HTR-8/SVneo (cell line): ENCODE results near the gene CUEDC2.

ENCODE experiments used
- DNase-seq: peaks from one replicate; pipeline ENCODE4 v3.0.0; 2011; ENCODE audit warnings: low spot score, mixed read lengths; ENCODE audit not compliant: insufficient read length
- FAIRE-seq: peaks from 2 replicates; lab custom pipeline; 2011; peaks lifted over from hg19 to GRCh38; lab: Jason Lieb, UNC

CUEDC2 gene

GRCh38 chr10:102432162-102432950, at the start of gene CUEDC2:
TSS of gene CUEDC2 (minus strand) at chr10:102432574. CDS start at chr10:102425188, 7,386 bp downstream.
- peak; percentile 96 for DNase-seq
- peak; percentile 91 for FAIRE-seq

GRCh38 chr10:102480396-102480795, 48.0 kb upstream of the CUEDC2 start:
- DNase-seq (no peak), FAIRE-seq (no peak)

DNA sequence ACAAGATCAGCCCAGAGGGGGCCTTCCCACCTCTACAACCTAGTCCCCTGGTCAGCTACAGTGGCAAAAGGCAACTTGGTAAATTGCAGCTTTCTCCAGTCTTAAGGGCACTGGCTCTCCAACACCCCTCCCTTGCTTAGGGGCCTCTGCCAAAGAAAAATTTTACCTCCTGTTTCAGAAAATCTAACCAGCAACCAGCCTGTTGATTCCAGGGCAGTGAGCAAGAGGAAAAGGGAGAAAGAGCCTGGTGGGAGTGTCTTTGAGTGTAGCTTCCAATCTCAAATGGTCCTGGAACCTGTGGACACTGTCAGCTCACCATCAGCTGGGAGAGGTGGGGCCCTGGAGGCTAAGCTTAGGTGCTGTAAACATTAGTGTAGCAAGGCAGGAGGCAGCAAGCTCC, 47.3 kb upstream of the CUEDC2 start:
- no peak for DNase-seq
- no peak for FAIRE-seq

- DNase-seq = no peak
- no peak for FAIRE-seq
These were observed 44.2 kb upstream of the CUEDC2 start for GRCh38 chr10:102476466-102477141.

DNA sequence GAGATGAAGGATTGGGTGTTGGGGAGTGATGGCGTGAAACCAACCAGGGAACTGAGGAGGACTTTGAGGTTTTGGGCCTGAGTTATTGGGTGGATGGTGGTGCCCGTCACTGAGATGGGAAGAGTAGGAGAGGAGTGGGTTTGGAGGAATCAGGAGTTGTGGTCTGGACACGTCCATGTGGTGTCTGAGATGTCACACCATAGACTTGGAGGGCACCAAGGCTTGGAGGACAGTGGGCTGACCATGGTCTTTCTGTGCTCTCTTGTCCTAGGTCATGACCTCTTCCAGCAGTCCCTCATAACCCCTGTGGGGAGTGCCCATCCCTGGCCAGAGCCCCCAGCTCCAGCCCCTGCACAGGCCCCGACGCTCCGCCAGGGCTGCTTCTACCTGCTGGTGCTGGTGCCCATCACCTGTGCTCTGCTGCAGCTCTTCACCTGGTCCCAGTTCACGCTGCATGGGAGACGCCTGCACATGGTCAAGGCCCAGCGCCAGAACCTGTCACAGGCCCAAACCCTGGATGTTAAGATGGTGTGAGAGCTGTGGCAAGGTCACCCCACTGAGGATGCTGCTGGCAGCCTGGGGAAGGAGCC, 43.2 kb upstream of the CUEDC2 start:
- FAIRE-seq = no peak

DNA sequence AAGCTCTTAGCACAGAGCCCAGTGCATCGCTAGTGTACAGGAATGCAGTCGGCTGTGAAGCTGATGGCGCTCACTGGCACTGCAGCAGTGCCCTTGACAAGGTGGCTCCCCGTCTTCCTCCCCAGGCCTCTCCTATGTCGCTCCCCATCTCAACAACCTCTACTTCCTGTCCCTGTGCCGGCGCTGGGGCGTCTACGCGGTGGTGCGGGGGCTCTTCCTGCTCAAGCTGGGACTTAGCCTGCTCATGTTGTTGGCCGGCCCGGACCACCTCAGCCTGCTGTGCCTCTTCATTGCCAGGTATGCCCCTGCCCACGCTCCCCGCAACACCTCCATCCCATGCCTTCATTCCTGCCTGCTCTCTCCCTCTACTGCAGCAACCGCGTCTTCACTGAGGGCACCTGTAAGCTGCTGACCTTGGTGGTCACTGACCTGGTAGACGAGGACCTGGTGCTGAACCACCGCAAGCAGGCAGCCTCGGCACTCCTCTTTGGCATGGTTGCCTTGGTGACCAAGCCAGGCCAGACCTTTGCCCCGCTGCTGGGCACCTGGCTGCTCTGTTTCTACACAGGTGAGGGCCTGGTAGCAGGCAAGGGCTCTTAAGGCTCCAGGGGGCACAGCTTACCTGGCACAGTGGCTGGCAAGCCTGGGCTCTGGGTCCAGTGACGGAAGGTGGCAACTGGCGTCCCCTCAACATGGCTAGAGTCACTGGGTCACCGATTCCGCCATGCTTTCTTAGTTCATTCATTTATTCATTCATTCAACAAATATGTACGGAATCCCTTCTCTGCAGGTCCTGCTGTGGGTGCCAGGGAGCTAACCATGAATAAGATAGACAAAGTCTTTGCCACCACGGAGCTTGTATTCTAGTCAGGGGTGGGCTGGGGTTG, 41.3 kb upstream of the CUEDC2 start:
- FAIRE-seq (no peak), DNase-seq (no peak)

More for the DNA sequence above, 43.2 kb upstream of the CUEDC2 start:
- no peak for DNase-seq

- FAIRE-seq = no peak
- DNase-seq = no peak
These were observed 38.5 kb upstream of the CUEDC2 start for GRCh38 chr10:102470579-102471546.

GRCh38 chr10:102468683-102469082, 36.3 kb upstream of the CUEDC2 start:
- DNase-seq (no peak), FAIRE-seq (no peak)

- DNase-seq (no peak), FAIRE-seq (no peak)
These were observed 35.6 kb upstream of the CUEDC2 start for GRCh38 chr10:102467971-102468438.

DNA sequence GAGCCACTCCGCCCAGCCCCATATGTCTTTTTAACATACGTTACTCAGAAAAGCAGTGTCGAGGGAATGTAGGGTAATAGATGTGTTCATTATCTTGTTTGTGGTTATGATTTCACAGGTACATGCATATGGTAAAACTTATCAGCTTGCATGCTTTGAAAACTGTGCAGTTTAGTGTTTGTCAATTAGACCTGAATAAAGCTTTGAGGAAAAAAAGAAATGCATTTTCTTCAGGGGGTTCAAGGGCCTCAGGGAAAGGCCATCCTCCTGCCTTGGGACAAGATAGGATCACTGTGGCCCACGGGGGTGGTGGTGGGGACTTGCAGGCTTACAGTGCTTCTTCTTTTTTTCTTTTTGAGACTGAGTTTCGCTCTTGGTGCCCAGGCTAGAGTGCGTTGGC, 34.9 kb upstream of the CUEDC2 start:
- DNase-seq = no peak
- FAIRE-seq = peak; percentile 4

GRCh38 chr10:102465466-102465865, 33.1 kb upstream of the CUEDC2 start:
- DNase-seq = no peak
- no peak for FAIRE-seq

DNA sequence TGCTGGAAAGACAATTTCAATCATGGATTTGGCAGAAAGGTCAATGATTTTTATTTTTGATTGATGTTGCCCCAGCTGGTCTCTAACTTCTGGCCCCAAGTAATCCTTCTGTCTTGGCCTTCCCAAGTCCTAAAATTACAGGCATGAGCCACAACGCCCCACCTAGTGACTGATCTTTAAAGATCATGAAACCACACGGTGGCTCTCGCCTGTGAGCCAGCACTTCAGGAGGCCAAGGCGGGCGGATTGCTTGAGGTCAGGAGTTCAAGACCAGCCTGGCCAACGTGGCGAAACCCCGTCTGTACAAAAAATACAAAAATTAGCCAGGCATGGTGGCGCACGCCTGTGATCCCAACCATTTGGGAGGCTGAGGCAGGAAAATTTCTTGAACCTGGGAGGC, 31.6 kb upstream of the CUEDC2 start:
- FAIRE-seq (no peak), DNase-seq (no peak)

DNA sequence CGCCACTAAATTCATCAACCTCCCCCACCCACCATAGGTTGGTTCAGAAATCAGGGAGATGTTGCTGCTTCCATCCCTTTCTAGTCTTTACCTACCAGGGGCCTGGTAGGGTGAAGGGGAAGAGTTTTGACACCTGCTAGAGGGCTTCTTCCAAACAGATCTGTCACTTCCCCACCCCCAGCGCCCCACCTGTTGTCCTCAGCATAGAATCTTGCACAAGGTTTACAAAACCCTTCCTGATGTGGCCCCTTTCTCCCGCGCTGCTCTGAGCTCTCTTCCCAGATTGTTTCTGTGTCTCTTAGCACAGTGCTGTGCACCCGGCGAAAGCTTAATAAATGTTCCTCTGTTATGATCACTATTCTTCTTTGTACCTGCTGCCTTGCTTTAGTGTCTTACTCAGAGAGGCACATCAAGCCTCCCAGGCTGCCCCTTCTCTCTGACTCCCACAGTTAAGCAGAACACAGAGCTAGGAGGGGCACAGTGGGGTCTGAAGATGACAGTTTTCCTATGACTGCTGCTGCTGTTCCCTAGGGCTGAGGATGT, 30.2 kb upstream of the CUEDC2 start:
- DNase-seq = no peak
- FAIRE-seq = no peak

- DNase-seq (peak; percentile 98), FAIRE-seq (no peak)
These were observed 29.0 kb upstream of the CUEDC2 start for GRCh38 chr10:102461187-102462054.

DNA sequence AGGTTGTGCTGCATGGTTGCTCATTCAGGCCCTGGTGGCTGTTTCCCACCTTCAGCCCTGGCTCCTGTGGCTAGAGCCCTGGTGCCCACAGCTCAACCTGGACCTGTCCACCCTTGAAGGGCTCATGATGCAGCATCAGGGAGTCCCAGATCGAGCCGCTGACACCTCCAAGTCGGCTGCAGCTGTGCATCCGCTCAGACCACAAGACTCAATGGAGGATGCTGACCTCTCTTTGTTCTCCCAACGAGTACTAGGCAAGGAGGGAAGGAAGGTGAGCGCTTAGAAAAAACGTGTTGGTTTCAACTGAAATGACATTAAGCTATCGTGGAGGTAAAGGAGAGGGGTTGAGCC, 28.4 kb upstream of the CUEDC2 start:
- FAIRE-seq (no peak), DNase-seq (no peak)

GRCh38 chr10:102458656-102459055, 26.3 kb upstream of the CUEDC2 start:
- no peak for FAIRE-seq
- DNase-seq = no peak

DNA sequence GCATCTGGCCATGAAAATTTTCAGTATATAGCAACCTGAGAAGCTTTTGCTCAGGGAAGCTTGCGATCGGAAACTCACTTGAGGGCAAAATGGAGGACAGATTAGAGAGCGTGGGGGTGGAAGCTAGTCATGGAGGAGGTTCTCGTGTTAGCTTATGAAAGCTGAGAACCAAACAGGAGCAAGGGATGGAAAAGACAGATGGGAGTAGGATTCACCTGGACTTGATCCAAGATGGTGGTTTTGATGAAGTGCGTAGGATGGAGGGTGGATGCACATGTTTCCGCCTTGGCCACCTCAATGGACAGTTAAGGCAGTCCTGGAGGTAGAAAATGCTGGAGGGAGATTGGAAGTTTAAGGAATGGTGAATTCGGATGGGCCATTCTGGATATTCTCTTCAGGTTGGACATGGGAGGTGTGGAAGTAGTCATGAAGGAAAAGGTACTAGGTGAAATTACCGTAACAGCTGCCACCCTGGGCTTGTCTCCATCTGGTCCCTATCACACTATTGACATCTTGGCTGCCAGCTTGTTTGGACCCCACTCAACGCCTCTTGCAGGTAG, 25.3 kb upstream of the CUEDC2 start:
- no peak for DNase-seq
- no peak for FAIRE-seq
